A549 treated with AZD2906 at 1 μM for 4 hours (cell line): ENCODE data around the gene CA9. TPM values are rescaled to one million over a fixed set of nuclear protein-coding genes. Genes with fewer than 3 reads are reported as not detected.

Experiments
- total RNA-seq: library from RNA; stranded (reverse); fragments of 200-300 nt; extraction: Qiagen RNA extraction; gene quantifications from 5 replicates; pipeline ENCODE4 v1.2.3, GENCODE V29; 2022

Gene CA9
- 6.0 to 10.6 TPM (median 8.0 TPM) in 5 replicates for total RNA-seq

DNA sequence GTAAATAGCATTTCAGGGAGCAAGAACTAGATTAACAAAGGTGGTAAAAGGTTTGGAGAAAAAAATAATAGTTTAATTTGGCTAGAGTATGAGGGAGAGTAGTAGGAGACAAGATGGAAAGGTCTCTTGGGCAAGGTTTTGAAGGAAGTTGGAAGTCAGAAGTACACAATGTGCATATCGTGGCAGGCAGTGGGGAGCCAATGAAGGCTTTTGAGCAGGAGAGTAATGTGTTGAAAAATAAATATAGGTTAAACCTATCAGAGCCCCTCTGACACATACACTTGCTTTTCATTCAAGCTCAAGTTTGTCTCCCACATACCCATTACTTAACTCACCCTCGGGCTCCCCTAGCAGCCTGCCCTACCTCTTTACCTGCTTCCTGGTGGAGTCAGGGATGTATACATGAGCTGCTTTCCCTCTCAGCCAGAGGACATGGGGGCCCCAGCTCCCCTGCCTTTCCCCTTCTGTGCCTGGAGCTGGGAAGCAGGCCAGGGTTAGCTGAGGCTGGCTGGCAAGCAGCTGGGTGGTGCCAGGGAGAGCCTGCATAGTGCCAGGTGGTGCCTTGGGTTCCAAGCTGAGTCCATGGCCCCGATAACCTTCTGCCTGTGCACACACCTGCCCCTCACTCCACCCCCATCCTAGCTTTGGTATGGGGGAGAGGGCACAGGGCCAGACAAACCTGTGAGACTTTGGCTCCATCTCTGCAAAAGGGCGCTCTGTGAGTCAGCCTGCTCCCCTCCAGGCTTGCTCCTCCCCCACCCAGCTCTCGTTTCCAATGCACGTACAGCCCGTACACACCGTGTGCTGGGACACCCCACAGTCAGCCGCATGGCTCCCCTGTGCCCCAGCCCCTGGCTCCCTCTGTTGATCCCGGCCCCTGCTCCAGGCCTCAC, at the start of gene CA9:
TSS of gene CA9 (plus strand) at position 797 of the 893 bp plus-strand sequence. CDS start at position 829, 32 bp downstream.

DNA sequence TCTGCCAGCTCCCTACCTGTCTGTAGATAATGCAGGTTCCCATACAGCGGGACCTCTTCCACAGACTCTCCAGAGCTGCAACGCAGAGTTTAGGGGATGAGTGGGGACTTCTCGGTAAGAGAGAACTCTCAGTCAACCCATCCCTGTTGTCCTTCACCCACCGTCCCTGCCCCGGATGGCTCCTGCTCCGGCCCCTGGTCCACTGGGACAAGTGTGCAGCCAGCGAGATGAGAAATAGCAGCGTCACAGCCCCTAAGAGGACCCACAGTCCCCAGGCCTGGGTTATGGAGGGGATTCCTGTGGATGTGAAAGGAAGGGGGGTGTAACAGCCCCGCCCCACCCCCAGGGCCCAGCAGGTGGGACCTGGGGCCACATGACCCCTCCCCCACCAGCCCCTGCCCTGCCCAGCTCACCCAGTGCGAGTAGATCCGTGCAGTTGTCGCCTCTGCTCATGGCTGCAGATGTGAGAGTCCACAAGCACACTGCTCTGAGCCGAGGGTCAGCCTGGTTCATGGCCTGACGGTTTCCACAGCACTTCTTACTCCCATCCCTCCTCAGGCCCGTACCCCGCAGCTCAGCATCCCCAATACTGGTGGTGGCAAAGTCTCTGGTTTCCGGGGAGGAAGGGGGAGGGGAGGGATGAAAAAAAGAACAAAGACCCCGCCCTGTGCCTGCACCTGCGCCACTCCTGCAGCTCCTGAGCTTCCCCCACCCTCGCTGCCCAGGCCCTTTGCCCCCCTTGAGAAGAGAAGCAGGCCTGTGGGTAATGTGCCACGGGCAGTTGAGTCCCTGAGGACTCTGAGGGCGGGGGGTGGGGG, 23.2 kb upstream of the CA9 start, which contains the start of gene SIT1:
TSS of gene SIT1 (minus strand) at position 591 of the 818 bp plus-strand sequence. CDS start at position 513, 78 bp downstream.

DNA sequence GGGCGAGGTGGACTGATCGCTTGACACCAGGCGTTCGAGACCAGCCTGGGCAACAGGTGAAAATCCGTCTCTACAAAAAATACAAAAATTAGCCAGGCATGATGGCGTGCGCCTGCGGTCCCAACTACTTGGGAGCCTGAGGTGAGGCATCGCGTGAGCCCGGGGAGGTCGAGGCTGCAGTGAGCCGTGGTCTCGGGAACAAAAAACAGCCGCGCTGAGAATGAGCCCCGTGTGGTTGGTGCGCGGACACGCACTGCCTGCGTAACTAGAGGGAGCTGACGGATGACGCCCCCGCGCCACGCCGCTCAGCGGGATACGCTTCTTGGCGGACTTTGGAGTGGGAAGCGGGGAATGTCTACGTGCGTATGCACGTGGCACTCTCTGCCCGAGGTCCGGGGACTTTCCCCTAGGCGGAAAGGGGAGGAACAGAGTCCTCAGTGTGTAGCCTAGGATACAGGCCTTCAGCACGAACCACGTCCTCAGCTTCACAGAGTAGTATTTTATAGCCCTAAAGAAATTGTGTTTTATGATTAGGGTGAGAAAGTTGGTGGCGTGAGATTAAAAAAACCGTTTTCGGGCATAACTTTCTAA, 16.1 kb upstream of the CA9 start, which contains the start of gene RMRP:
TSS of gene RMRP (minus strand) at position 474 of the 591 bp plus-strand sequence.

GRCh38 chr9:35658137-35658967, 15.4 kb upstream of the CA9 start, which contains the start of gene CCDC107:
Gene CCDC107, plus strand, starts transcription at chr9:35658292. Its CDS starts 88 bp downstream, at chr9:35658380.

GRCh38 chr9:35664531-35665470, 8.9 kb upstream of the CA9 start, which contains the start of gene ARHGEF39:
Gene ARHGEF39, minus strand, starts transcription at chr9:35665195. Its CDS starts 26 bp downstream, at chr9:35665169.

GRCh38 chr9:35689542-35690293, 16.0 kb downstream of the CA9 start, which contains the start of gene TPM2:
Gene TPM2, minus strand, starts transcription at chr9:35689925. Its CDS starts 108 bp downstream, at chr9:35689817.

Other genes starting within 250 kb of the CA9 start
- gene RUSC2, start 183.8 kb upstream of the CA9 start, total RNA-seq = 26.6 to 32.2 TPM (median 31.5 TPM) in 5 replicates
- 21.8 to 29.3 TPM (median 28.4 TPM) in 5 replicates for gene TESK1, start 68.7 kb upstream of the CA9 start, total RNA-seq
- gene CD72, start 55.5 kb upstream of the CA9 start, total RNA-seq = 0.15 to 0.22 TPM (median 0.17 TPM) in 4 of 5 replicates, not detected in the other
- 0.07 TPM in 1 of 5 replicates, not detected in the others for gene SIT1, start 23.0 kb upstream of the CA9 start, total RNA-seq
- gene RMRP, start 15.9 kb upstream of the CA9 start, total RNA-seq = 5.1 to 14.3 TPM (median 9.2 TPM) in 4 of 5 replicates, not detected in the other
- 25.4 to 33.7 TPM (median 32.3 TPM) in 5 replicates for gene CCDC107, start 15.6 kb upstream of the CA9 start, total RNA-seq
- 11.1 to 18.8 TPM (median 16.6 TPM) in 5 replicates for gene ARHGEF39, start 8.7 kb upstream of the CA9 start, total RNA-seq
- 647 to 712 TPM (median 698 TPM) in 5 replicates for gene TPM2, start 16.0 kb downstream of the CA9 start, total RNA-seq
- gene TLN1, start 58.3 kb downstream of the CA9 start, total RNA-seq = 118 to 145 TPM (median 125 TPM) in 5 replicates
- gene CREB3, start 58.7 kb downstream of the CA9 start, total RNA-seq = 54.4 to 63.2 TPM (median 57.3 TPM) in 5 replicates
- gene GBA2, start 75.3 kb downstream of the CA9 start, total RNA-seq = 28.4 to 39.2 TPM (median 31.7 TPM) in 5 replicates
- gene RGP1, start 75.4 kb downstream of the CA9 start, total RNA-seq = 13.5 to 17.7 TPM (median 14.7 TPM) in 5 replicates
- 0.15 to 0.38 TPM (median 0.23 TPM) in 4 of 5 replicates, not detected in the other for gene MSMP, start 80.3 kb downstream of the CA9 start, total RNA-seq
- 4.2 to 6.3 TPM (median 4.6 TPM) in 5 replicates for gene NPR2, start 117.7 kb downstream of the CA9 start, total RNA-seq
- 0.34 to 0.52 TPM (median 0.35 TPM) in 5 replicates for gene SPAG8, start 138.3 kb downstream of the CA9 start, total RNA-seq
- gene HINT2, start 141.1 kb downstream of the CA9 start, total RNA-seq = 69.1 to 112 TPM (median 101 TPM) in 5 replicates
- not detected in 5 replicates for gene FAM221B, start 154.8 kb downstream of the CA9 start, total RNA-seq
- gene TMEM8B, start 155.3 kb downstream of the CA9 start, total RNA-seq = 2.4 to 3.5 TPM (median 3.4 TPM) in 5 replicates
- gene OR13J1, start 196.5 kb downstream of the CA9 start, total RNA-seq = not detected in 5 replicates
- gene HRCT1, start 232.3 kb downstream of the CA9 start, total RNA-seq = 0.22 to 0.51 TPM (median 0.34 TPM) in 5 replicates
- 0.05 to 0.09 TPM (median 0.06 TPM) in 4 of 5 replicates, not detected in the other for gene SPAAR, start 235.6 kb downstream of the CA9 start, total RNA-seq